GM15510 (cell line): Measurements from ENCODE around the gene PELI2.

Experiments used
- POLR2A ChIP-seq: IDR thresholded peaks from 3 replicates; pipeline ENCODE4 v1.6.1; 2011; ENCODE audit warnings: borderline replicate concordance; ENCODE audit not compliant: insufficient read length; ENCODE audit errors: extremely low read depth

PELI2 gene

DNA sequence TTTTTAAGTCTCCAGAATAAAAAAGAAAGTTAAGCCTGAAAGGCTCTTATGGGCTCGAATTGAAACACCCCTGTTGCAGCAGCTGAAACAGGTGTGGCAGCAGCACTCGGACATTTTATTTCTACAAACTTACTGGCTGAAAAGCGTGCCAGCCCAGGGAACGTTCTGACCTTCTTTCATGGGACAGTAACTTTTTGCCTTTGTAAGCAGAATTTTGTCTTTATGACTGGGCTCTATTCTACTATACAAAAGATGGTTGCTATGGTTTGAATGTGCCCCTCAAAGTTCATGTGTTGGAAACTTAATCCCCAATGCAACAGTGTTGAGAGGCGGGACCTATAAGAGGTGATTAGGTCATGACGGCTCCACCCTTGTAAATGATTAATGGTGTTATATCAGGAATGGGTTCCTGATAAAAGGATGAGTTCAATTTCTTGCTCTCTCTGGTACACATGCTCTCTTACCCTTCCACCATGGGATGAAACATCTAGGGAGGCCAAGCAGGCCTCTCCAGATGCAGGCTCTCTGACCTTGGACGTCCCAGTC is 52.7 kb downstream of the PELI2 start:
- TF ChIP-seq POLR2A, result no peak

DNA sequence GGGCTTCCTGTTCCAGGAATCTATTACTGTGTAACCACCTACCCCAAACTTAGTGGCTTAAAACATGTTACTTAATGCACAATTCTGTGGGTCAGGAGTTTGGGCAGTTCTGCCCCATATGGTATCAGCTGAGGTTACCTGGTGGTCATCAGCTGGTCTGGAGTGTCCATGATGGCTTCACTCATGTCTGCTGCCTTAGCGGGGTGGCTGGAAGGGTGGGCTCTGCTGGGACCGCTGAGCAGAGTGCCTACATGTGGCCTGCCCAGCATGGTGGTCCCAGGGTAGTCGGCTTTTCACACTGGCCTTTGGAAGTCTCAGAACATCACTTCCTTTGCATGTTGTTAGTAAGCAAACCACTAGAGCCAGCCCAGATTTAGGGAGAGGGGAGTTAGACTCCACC is 53.9 kb downstream of the PELI2 start:
- TF ChIP-seq POLR2A, result no peak

DNA sequence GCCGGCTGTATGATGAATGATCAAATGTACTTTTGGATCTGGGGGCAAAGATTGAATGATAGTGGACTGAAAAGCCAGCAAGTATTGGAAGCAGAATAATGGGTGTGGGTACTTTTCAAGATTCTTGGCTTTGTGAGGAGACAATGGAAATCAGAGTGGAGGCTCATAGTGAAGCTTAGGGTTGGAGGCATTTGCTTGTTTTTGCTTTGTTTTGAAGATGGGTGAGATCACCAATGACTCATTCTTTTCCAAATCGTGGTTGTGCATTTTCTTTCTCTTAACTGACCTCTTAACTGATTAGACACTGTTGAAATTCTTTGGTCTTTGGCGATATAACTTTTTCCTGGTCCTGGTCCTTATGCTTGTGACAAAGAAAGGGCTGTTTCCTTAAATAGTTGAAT is 54.4 kb downstream of the PELI2 start:
- no peak for TF ChIP-seq POLR2A

DNA sequence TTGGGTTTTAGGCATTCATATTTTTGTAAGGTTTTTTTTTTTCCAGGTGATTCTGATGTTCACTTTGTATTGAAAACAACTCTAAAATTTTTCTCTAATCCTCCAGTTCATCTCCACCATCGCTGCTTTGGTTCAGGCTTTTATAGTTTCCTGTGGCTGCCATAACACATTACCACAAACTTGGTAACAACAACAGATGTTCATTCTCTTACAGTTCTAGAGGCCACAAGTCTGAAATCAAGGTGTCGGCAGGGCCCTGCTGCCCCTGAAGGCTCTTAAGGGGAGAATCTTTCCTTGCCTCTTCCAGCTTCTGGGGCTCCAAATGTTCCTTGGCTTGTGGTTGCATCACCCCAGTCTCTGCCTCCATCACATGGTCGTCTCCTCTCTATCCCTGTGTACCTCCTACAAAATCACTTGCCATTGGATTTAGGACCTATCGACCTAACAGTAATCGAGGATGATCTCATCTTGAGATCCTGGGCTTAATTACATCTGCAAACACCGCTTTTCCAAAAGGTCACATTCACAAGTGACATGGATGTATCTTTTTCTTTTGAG is 55.2 kb downstream of the PELI2 start:
- TF ChIP-seq POLR2A, result no peak

DNA sequence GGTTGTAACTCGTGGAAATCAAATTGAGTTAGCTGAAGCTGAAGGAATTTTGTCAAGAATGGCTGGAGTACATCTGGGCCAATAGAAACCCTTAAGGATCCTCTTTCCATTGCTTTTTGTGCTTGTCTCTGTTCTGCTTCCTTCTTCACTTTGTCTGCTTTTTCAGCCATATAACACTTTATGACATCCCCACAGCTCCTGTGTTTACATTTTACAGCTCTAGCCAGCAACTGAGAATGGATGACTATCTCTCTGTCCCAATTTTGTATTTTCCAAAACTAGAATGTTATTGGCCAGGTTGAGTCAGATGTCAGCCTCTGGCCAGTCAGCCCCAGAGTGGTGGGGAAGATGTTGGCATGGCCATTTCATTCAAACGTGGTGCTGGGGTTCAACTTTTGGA is 57.6 kb downstream of the PELI2 start:
- TF ChIP-seq POLR2A, result no peak

DNA sequence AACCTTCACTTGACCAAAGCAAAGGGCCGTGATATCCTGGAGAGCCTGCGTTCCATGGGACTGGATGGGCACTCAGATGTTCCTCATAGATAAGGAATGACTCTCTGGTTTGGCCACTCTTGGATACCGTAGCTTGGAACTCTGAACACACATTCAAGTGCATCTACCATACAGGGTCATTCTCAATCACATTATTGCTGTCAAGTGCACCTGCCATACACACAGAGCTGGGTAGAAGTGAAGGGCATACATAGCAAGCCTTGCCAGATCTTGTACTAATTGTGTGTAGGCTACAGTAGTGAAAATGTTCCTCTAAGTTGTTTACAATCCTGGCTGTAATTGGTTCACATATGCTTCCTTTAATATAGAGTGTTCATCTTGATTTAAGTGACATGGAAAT is 58.3 kb downstream of the PELI2 start:
- no peak for TF ChIP-seq POLR2A

DNA sequence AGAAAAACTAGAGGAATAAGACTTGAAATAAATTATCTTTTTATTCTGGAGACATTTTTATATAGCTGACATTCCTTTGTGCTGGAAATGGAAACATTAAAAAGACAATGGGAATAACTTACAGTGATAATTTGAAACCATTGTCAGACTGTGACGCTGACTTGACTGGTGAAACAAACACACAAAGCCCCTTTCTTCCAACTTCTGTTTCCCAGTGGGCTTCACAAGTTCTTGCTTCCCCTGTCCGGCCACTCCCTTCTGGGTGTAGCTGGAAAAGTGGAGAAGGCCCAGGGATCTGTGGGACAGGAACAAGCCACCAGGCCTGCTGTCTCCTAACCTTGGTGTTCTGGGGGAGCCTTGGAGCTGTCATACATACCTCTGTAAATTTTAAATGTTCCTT is 58.8 kb downstream of the PELI2 start:
- TF ChIP-seq POLR2A, result no peak

DNA sequence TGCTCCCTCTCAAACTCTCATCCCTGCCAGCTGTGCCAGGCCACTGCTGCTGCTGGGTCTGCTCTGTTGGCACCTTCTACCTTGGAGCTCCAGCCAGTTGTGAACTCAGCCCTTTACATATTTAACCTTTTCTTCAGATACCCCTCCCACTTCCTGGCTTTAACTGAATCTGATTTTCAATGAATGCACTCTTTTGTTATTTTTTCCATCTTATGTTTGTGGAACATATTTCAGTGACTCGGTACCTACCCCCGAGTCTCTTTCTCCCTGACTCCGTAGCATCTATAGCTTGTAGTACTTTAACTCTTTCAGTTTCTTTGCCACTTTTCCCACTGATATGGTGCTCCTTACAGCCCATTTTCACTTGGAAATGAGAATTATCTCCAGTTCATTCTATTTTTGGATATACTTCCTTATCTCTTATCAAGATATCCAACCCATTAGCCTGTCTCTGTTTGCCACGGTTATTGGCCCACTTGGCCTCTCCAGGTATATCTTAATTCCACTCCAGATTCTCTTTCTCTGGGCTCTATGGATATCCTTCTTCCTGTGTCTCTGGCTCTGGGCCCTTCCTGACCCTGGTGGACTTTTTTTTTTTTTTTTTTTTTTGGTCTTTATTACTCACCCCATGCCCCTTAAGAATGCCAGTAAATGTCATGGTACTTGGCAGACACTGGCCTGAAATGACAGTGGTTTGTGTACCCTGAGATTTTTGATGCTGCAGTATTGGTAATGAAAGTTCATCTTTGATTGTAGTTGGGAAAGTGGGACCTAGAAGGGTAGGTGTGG is 62.7 kb downstream of the PELI2 start:
- TF ChIP-seq POLR2A, result no peak

DNA sequence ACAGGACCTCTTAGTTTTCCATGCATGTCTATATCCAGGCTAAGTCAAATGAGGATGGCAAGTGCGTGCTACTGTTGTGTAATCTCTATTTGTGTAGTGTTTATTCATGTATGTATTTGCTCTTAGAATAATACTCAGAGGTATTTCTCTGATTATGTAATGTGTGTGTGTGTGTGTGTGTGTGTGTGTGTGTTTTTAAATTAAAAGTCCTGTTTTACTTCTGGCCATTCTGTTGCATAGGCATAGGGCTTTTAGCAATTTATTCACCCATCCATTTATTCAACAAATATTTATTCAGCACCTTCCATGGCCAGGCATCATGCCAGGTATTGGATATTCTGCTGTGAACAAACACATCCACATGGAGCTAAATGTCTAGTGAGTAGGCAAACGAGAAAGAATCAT is 63.5 kb downstream of the PELI2 start:
- TF ChIP-seq POLR2A, result no peak

DNA sequence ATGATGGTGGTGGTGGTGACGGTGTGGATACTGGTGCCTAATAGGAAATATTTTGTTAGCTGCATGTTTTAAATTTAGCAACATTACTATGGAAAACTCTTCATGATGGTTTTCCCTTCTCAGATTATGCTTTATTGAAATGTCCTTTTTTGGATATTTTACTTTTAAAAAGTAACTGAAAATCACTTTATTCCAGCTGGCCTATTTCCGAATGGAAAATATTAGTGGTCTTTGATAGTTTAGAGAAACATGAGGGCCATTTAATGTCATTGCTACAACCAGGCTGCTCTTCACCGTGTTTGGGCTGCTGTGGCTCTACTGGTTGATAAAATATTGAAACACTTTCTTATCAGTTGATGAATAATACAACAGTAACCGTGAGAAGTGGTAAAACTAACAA is 64.2 kb downstream of the PELI2 start:
- TF ChIP-seq POLR2A, result no peak

DNA sequence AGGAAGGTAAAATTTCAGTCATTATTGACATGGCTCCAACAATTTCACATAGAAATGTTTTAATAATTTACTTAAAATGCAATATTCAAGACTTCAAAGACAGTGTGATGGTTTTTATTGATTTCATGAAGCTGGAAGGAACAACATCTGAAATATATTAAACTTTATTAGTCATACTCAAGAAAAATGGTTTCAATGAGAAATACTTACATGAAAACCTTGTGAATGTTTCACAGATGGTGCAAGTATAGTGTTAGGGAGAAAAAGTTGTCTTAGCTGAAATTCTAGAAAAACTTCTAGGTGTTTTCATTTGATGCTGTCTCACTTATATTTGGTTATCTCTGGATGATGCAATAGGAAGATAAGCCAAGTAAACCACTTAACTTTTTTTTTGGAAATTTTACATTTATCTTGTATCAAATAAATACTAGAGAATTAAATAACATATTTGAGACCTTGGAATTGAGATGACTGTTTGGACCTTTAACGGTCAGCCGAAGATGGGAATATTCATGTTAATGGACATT is 65.5 kb downstream of the PELI2 start:
- TF ChIP-seq POLR2A, result no peak

DNA sequence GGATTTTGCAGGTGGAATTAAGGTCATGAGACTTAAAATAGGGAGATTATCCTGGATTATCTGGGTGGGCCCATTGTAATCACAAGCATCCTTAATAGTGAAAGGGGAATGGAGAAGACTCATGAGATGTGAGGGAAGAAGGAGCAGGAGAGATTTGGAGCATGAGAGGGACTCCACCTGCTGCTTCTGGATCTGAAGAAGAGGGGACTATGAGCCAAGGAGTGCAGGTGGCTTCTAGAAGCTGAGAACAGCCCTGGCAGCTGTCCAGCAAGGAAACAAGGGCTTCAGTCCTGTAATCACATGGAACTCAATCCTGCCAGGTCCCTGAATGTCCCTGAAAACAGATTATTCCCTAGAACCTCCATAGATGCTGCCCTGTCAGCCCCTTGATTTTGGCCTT is 67.8 kb downstream of the PELI2 start:
- TF ChIP-seq POLR2A, result no peak

DNA sequence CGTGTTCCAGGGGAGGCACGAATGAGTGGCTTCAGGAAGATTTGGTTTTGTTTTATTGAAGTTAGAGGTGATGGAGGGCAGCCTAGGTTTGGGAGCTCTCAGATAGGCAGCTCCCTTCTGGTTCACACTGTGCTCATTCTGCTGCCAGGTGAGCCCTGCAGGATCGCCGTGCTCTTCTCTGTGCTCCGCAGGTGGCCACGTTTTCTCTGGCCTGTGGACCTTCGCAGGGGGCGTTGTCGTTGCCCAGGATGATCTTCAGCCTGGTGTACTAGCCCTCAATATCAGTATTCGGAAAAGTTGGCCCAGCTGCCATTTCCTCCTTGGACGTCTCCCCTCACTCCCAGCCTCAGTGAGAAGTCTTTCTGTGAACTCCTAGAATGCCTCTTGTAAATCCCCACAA is 69.5 kb downstream of the PELI2 start:
- TF ChIP-seq POLR2A, result no peak

DNA sequence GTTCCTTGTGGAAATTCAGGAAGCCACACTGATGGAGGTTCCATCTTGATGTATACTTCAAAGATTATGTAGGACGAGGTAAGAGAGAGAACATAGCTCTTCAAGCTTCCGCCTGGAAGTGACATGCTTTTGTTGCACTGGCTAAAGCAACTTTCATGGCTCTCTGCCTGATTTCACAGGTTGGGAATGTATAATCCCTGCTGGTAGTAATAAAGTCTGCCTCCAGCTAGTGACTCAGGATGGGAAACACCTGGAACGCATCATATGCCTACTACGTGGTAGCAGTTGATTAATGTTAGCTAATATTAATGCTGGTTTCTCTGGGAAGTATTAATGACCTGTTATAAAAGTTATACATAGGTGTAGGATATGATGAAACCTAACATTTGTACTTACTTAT is 71.1 kb downstream of the PELI2 start:
- no peak for TF ChIP-seq POLR2A

DNA sequence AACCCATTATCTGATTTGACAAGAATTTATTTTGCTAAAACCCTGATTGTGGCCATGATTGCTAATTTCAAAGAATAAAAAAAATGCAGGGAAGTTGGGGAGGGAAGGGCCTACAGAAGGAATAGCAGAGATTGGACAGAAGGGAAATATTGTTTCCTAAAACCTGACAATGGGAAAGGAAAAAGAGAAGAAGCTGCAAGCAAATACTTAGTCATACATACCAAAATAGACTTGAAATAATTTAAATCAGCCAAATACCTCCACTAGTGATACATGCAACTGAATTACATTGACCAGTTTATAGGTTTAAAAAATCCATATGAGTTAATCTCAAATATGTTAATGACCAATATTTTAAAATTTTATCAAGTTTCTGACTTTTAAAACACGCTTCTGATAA is 75.1 kb downstream of the PELI2 start:
- TF ChIP-seq POLR2A, result no peak

DNA sequence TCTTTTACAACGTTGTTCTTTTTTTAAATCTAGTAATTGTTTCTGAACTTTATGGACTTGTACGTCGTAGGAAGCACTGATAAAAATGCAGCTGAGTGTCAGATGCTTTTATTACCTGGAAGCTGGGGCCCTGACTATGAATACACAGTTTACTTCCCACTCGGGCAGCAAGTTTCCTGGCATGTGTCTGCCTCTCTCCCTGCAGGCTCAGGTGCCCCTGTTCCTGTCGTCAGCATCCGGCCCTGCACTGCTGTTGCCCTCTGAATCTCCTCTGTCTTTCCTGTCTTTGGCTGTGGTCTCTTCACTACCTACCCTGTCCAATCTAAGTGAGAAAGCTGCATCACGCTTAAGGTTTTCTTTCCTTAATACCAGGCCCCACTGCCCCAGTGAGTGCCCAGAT is 75.8 kb downstream of the PELI2 start:
- no peak for TF ChIP-seq POLR2A
